ENCODE measurements around the gene ROBO1.

DNA sequence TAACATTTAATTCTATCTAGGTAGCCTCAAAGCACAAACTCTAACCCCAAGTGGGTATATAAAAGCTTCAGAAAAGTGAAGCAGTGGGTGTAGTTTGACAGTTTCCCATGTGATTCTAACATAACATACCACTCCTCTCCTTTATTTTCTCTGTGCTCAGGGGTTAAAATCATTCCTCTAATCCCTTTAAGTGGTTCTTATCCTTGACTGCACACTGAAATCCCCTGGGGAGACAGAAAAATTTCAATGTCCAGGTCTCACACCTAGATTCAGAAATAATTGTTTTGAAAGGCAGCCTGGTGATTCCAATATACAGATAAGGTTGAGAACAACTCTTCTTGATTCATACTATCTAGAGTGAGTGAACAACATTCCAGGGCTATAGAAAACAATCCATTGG is 986.4 kb downstream of the ROBO1 start:
- no peak for TF ChIP-seq POLR2AphosphoS5 (IDR thresholded peaks at IDR 0.05)
- TF ChIP-seq, protein P1, sequence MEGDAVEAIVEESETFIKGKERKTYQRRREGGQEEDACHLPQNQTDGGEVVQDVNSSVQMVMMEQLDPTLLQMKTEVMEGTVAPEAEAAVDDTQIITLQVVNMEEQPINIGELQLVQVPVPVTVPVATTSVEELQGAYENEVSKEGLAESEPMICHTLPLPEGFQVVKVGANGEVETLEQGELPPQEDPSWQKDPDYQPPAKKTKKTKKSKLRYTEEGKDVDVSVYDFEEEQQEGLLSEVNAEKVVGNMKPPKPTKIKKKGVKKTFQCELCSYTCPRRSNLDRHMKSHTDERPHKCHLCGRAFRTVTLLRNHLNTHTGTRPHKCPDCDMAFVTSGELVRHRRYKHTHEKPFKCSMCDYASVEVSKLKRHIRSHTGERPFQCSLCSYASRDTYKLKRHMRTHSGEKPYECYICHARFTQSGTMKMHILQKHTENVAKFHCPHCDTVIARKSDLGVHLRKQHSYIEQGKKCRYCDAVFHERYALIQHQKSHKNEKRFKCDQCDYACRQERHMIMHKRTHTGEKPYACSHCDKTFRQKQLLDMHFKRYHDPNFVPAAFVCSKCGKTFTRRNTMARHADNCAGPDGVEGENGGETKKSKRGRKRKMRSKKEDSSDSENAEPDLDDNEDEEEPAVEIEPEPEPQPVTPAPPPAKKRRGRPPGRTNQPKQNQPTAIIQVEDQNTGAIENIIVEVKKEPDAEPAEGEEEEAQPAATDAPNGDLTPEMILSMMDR (IDR thresholded peaks at IDR 0.05): no peak
- no peak for TF ChIP-seq POLR2A (IDR thresholded peaks at IDR 0.05)
